GM19035 (cell line): ENCODE results near the gene GGNBP2.
"Not testable (repeated sequence)": the region's sequence is repeated elsewhere in the genome, so short reads cannot be mapped to it uniquely, and the experiment has no call there.

ENCODE experiments used
- ATAC-seq: cut with Tn5 transposase; IDR thresholded peaks from one replicate; pipeline ENCODE4 v1.9.1; 2021; ENCODE audit not compliant: unreplicated experiment

Gene GGNBP2, protein sequence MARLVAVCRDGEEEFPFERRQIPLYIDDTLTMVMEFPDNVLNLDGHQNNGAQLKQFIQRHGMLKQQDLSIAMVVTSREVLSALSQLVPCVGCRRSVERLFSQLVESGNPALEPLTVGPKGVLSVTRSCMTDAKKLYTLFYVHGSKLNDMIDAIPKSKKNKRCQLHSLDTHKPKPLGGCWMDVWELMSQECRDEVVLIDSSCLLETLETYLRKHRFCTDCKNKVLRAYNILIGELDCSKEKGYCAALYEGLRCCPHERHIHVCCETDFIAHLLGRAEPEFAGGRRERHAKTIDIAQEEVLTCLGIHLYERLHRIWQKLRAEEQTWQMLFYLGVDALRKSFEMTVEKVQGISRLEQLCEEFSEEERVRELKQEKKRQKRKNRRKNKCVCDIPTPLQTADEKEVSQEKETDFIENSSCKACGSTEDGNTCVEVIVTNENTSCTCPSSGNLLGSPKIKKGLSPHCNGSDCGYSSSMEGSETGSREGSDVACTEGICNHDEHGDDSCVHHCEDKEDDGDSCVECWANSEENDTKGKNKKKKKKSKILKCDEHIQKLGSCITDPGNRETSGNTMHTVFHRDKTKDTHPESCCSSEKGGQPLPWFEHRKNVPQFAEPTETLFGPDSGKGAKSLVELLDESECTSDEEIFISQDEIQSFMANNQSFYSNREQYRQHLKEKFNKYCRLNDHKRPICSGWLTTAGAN

DNA sequence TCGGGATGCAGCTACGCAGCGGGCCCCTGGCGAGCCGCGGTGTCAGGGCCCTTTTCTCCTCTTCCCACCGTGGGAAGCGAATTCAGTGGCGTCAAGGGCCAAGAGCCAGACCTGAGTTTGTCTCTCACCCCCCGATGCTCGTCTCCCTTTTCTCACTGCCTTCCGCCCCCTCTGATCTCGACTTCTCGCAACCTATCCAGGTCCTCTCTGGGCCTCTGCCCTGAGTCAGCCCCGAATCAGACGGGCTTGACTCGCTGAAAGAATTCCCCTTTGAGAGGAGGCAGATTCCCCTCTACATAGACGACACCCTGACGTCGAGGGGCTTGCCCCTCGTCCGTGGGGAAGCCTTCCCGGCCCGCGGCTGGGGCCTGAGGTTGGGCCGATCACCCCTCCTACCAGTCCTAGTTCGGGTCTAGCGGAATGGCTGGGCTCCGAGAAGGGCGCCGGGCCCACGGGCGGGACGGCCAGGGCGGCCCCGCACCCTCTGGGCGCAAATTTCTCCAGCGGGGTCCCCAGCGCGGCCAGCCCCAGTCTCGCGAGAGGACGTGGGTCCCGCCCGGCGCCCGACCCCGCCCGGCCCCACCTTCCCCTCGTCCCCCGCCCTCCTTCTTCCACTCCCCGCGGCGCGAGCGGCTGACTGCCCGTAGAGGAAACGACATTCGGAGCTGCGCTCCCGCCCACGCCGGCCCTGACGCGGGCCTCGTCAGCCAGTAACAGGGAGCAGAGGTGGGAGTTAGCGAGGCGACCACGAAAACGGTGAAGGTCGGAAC, at the start of gene GGNBP2:
Gene GGNBP2 (plus strand): TSS at position 613 of the 770 bp plus-strand sequence. CDS start 806 bp downstream, outside the sequence.
- ATAC-seq: peak; percentile 52

DNA sequence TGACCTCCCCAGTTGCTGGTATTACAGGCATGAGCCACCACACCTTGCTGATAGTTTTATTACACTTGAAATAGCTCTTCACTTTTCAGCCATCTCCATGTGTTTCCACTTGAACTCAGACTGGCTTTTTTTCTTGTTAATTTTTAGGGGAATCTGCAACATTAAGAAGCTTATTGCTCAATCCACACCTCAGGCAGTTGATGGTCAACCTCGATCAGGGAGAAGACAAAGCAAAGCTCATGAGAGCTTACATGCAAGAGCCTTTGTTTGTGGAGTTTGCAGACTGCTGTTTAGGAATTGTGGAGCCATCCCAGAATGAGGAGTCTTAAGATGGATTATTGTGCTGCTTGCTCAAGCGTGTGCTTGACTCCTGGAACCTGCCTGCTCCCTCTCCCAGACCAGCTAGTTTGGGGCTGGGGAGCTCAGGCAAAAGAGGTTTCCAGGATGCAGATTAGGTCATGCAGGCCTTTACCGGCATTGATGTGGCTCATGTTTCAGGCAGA, 49.6 kb upstream of the GGNBP2 start:
- ATAC-seq: no peak

DNA sequence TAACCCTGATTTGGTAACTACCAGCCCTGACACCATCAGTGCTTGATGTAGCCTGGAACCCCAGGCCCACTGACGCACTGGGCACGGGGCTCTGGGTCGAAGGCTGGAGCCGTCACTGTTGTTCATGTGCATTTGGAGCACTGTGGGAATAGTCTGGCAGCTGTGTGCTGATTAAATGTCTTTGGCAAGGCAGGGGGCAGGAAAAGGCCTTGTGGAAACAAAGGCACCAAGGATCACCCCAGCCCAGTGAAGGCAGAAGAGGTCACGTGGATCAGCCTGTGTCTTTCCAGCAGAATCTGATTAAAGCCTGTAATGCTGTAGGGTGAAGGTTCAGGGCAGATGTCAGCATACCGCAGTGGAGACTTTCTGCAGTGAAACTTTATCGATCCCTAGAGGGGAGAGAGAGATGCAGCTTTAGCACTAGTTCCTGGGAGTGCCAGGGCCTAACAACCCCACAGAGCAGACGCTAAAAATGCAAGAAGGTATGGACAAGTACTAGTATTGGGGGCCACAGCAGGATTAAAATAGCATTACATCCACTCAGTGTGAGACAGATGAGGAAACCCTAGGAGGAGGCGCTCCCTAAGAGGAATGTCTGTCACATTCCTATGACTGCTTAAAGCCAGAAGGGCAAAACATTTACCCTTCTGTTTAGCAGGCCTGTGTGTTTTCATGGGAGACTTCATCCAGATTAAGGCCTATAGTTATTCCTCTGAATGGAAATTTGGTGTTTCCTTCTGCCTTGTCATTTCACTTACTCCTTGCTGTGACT, 48.5 kb upstream of the GGNBP2 start:
- ATAC-seq: no peak

DNA sequence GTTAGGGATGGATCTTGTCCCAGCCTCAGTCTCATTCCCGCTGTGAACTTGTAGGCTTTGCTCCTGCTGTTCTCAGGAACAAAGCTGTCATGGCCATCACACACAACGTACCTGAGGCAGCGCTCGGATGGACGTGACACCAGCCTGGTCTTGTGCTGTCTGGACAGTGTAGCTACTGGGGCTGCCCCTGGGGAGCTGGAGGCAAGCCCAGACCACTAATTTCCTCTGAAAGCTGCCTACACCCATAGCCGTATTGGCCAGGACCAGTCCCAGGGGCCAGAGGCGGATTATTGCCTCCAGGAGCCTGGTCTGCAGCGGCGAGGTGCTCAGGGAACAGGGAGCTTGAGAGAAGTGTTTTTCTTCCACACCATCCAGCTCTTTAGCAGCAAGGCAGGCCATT, 46.6 kb upstream of the GGNBP2 start:
- ATAC-seq: no peak

- ATAC-seq: no peak
These were observed 46.0 kb upstream of the GGNBP2 start for GRCh38 chr17:36498560-36499300.

DNA sequence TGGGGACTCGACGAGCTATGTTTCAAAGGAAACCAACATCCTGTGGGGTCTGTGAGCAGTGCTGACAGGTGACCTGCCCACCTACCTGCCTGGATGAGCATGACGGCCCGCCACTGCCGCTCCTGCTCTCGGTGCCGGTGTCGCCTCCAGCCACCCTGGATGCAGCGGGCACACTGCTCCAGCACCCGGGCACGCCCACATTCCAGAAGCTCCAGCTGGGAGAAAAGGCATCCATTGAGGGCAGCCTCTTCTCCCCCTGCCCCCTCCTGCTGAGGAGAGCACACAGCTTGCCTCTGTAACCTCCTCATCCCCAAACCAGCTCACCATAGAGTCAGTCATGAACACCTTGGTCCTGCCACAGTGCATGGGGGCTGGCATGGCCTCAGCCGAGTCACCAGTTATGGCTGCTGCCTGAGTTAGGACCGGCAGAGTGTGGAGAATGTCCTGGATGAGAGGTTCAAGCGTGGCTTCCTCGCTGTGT, 43.9 kb upstream of the GGNBP2 start:
- no peak for ATAC-seq

DNA sequence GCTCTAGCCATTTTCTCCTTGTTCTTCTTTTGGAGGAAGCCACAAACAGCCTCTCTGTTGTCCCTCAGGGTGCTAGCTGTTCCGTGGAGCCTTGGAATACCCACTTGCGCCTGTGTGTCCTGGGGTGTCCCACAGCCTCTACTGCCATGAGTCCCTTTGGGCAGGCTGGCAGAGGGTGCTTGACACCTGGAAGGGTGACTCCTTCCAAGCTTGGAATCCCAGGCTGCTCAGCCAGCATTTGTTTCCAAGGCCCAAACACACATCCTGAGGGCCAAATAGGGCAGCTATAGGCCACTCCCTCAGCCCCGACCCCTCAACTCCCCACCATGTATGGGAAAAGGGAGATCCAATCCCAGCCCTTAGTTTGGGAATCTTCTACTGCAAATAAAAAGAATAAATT, 43.4 kb upstream of the GGNBP2 start:
- ATAC-seq: no peak

DNA sequence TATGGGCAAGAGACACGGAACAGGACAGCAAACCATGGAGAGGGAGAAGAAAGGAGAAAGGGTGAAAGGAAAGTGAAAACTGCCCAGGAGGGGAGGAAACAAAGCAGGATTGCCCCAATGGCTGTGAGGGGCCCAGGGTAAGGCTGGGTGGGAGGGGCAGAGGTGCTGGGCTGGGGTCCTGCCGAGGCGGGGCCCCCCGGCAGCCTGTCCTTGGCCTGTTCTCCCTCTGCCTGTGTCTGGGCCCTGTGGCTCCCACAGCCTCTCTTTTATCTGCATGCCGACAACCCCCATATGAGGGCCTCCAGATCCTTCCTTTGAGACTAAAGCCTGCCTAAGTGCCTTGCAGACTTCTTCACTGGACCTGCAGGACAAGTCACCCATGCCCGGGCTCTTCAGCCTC, 42.8 kb upstream of the GGNBP2 start:
- ATAC-seq: no peak

DNA sequence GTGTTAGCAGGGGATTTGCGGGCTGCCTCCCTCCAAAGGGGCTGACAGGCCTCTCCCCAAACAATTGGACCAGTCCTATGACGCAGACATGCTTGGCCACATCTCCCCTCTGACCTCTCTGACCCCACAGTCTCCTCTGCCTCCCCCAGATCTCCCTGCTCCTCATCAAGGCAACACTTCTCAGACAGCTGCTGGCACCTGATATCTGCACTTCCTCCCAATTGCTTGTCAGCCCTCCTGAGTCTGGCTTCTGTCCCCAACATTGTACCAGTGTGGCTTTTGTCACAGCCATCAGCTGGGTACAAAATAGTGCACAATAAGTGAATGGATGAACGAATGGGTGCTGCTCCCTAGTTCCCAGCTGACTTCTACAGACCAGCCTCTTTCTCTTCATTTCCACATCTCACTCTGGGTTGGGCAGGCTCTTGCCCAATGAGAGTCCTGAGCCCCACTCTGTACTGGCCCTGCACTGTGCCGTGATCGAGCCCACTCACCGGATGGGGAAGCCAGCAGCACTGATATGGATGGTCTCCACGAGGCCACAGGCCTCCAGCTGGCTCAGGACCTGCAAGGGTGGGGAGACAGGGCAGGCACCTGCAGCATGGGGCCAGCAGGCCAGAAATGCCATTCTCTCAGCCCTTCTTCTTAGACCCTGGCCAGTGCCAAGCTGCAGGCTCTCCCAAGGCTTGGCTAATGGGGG, 41.1 kb upstream of the GGNBP2 start:
- ATAC-seq: no peak

GRCh38 chr17:36504156-36504545, 40.6 kb upstream of the GGNBP2 start:
- ATAC-seq: no peak

DNA sequence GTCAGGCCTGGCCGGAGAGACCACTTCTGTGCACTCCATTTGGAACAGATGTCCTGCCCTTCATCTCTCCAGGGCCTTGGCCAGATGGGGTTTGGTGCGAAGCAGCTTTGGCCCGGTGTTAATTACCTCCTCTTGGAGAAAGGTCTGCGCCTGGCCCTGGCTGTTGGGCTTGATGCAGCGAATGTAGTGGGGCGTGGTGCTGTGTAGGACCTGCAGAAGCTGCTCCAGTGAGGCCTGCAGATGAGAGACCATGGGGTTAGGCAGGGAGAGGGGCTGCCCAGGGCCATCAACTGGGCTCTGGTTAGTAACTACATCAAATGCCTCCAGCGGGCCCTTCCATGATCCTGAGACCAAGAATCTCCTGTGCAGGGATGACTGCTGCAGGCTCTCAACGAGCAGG, 39.5 kb upstream of the GGNBP2 start:
- ATAC-seq: no peak

DNA sequence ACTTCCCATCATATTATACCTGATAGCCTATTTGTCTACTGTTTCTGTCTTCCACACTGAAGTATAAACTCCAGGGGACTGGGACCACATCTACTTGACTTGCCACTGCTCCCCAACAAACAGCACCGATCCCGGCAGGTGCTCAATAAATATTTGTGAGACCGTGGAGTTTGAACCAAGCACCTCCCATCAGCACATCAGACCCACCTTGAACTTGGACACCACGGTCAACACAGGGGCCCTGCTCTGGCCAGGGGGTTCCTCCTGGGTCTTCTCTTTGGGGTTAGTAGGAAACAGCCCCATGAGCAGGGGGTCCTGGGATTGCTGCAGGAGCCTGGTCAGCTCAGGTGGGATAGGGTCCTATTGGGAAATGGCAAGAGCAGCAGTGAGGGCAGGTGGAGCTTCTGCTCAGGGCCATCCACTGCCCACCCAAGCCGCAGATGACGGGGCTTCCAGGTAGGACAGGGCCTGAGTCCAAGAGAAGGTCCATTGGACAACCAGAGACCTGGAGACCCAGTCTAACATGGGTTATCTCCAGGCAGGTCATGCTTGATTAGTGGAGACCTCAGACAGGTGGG, 38.4 kb upstream of the GGNBP2 start:
- no peak for ATAC-seq

DNA sequence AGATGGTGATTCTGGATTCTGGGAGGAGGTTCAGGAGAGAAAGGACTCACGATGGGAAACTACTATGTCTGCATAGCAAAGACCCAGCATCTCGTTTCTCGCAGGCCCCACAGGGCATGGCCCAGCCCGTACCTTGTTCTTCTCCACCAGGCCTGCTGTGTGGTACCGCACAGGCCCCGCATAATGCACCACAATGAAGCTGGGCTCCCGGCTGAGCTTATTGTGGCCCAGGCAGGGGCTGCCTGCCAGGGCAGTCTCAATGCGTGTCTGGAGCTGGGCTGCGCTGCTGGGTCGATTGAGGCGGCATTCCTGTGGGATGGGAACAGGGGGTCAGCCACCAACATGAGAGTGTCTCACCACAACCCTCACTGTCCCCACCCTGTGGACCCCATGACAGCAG, 37.9 kb upstream of the GGNBP2 start:
- ATAC-seq: no peak

GRCh38 chr17:36507266-36507665, 37.5 kb upstream of the GGNBP2 start:
- no peak for ATAC-seq

DNA sequence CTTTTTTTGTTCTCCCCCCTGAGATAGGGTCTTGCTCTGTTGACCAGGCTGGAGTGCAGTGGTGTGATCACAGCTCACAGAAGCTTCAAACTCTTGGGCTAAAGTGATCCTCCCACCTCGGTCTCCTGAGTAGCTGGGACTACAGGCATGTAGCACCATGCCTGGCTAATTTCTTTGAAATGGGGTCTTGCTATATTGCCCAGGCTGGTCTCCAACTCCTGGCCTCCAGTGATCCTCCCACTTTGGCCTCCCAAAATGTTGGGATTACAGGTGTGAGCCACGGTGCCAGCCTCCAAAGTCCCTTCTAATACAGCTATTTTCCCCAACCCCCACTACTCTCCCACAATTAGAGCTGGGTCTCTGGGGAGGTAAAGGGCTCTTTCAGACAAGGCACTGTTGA, 36.3 kb upstream of the GGNBP2 start:
- not testable (repeated sequence) for ATAC-seq

GRCh38 chr17:36509272-36509985, 35.3 kb upstream of the GGNBP2 start:
- ATAC-seq: no peak

- ATAC-seq: no peak
These were observed 34.1 kb upstream of the GGNBP2 start for GRCh38 chr17:36510636-36511035.

DNA sequence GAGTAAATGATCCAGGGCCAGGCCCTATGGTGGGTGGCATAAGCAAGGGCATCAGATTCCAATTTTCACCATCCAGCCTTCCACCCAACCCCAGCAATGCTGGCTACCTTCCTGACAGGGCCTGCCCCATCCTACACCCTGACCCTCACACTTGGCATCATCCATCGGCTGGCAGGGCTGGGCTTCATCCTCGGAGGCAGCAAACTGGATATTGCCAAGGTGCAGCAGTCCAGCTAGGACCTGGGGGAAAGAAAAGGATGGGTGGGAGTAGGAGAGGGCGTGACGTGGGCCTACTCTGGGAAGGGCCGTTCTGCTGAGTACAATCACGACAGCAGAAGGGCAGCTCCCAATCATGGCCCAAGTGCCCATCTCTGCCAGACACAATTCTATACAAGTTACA, 33.5 kb upstream of the GGNBP2 start:
- ATAC-seq: no peak
